Stimulated activated naive CD4-positive, alpha-beta T cell (primary cell): ENCODE data around the gene AFDN.
A peak's percentile ranks its signal among the peaks of the same experiment; 100 is the strongest.

Experiments
- DNase-seq, 6 experiments: peaks; one replicate each; lab custom pipeline; 2025; lab: John Stamatoyannopoulos, UW

Gene AFDN

DNA sequence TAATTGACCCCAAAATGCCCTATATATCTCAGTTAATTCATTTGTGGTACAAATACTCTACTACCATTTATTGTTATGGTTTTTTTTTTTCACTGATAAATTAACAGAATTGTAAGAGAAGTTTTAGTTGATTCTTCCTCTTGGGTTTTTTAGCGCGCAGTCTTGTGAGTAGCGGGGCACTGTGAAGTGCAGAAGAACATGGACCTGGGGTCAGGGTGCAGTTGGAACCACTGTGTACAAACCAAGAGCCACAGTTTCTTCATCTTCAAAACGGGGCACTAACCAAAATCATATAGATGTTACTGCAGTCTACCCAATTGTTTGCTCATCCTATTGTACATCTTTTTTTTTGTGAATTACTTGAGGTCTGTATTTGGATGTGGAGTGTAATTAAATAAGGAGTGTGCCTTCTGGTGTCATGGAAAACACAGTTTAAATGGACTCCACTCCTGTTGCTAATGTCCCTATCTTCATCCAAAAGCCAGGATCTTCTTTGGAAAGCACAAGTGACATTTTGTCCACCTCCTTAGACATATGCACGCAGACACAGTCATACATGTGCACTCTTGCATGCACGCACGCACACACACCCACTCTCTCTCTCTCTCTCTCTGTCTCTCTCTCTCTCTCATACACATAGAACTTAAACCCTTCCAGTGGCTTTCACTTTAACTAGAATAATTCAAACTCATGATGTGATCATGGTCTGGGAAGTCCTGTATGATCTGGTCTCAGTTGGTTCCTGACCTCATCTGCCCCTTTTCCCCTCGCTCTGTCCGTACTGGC, 51.5 kb downstream of the AFDN start:
- DNase-seq: no peak

DNA sequence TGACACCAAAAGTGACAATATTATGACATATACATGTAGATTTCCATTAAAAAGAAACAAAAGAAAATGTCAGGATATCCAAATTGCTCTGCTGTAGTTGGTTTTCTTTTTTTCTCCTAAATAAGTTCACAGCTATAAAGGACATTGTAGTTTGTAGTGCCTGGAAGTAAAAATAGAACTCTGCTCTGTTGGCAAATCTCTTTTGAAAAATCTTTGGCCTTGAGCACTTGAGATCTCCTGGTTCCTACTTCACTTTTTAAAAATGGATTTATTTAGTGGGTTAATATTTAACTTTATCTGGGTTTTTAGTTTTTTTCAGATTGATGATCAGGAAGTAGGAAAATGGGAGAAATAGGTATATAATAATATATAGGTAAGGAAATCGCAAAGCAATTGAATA, 52.9 kb downstream of the AFDN start:
- no peak for DNase-seq

DNA sequence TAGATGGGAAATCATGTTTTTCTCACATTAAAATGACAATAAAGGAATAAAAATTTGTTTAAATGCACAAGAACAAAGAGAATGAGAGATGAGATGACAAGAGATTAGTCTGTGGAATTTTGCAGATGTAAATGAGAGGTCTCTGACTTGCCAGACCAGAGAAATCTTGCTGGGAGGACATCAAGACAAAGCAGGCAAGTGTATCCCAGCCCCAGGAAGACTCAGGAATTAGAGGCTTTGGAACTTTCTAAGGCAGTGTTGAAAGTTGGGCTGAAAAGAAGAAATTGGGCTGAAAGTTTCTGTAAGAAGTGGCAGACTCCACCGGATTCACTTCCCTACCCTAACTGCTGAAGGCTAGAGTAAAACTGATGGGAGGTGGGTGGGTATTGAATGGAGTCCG, 54.6 kb downstream of the AFDN start:
- DNase-seq: no peak

DNA sequence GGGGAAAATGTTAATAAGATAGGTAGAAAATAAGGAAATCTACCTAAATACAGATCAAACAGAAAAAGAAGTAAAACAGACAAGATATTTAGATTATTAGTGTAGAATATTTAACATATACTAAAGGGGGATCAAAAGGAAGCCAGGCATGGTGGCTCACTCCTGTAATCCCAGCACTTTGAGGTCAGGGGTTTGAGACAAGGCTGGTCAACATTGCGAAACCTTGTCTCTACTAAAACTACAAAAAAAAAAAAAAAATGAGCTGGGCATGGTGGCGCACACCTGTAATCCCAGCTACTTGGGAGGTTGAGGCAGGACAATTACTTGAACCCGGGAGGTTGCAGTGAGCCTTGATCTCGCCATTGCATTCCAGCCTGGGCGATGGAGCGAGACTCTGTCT, 55.5 kb downstream of the AFDN start:
- DNase-seq: no peak

DNA sequence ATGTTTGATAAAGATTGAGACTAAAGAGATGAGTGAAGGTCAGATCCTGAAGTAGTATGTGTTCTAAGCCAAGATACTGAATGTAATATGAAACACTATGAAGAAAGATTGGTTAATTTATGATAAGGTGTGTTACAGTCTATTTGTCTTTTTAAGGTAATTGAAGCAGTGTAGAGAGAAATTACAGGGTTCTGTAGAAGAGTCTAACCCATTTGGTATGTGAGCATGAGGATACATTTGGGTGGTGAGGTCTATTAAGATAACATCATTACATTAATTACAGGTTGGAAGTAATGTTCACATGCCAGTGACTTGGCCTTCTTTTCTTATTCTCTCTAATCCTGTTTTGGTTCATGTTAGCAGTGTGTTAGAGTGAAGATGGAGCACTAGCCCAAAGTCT, 61.4 kb downstream of the AFDN start:
- no peak for DNase-seq

DNA sequence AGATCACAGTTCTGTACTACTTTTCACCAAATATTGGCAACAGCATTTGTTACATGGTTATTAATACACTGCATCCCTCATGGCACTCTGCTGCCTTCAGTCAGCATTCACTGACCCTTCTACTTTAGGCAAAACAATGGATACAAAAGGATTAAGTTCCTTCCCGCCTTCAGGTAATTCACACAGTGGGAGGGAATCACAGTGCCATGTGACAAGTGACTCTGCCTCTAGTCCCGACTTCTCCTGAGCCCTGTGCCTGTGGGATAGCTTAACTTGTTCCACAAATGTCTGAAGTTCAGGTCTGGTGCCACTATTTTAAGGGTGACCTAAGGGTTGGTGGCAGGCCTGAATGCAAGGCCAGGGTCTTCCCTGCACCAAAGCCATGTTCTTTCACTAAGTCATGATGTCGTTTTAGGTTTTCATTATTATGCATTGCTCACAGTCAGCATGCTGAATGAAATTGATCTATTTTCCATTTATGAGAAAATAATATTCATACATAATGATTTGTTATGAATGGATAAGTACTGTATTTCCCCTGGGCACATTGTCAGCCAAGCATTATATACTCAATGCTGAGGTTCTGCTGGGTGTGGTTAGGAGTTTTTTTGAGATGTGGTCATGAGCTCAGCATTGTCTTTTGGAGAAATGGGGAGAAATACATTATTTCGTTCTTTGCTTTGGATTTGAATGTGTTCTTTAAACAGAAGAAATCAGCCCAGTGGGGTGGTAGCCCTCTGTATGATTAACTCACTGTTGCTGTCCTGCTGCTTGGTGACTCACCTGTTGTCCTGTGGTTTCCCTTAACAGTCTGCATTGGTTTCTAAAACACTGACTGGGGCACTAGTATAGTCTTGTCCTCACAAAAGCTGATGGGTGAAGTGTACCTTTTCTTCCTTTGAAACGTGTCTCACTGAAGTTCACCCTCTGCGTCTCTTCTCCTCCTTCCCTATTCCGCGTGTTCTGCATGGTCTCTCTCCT, 66.4 kb downstream of the AFDN start:
- no peak for DNase-seq

DNA sequence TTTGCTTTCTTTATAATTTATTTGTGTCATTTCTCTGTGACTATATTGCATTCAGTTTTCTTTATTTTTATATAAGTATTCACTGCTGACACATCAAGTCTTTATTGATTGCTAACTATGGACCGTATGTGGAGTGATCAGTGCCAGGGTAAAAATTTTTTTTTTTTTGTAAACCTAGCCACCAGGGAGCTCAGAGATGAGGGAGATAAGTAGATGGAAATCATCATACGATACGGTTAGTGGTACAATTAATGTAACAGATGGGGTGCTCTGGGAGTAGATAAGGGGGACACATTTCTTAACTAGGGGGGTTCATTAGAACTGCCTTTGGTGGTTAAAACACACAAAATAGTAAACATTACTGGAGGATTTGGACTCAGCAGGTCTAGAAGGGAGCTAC, 68.3 kb downstream of the AFDN start:
- no peak for DNase-seq

DNA sequence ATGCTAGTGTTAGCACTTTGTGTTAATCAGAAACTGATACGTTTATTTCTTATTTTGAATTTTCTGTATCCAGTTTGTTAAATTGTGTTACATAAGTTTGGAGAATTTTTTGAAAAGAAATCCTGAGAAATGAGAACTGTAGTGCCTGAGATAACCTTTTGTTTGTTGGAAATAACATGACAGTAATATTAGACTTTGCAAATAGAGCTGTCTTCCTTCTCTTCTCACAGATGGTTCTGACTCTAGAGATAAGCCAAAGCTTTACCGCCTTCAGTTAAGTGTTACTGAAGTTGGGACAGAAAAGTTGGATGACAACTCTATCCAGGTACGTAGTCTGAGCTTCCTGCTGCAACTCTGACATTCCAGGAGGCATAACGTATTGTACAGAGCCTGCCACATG, 69.9 kb downstream of the AFDN start:
- no peak for DNase-seq

DNA sequence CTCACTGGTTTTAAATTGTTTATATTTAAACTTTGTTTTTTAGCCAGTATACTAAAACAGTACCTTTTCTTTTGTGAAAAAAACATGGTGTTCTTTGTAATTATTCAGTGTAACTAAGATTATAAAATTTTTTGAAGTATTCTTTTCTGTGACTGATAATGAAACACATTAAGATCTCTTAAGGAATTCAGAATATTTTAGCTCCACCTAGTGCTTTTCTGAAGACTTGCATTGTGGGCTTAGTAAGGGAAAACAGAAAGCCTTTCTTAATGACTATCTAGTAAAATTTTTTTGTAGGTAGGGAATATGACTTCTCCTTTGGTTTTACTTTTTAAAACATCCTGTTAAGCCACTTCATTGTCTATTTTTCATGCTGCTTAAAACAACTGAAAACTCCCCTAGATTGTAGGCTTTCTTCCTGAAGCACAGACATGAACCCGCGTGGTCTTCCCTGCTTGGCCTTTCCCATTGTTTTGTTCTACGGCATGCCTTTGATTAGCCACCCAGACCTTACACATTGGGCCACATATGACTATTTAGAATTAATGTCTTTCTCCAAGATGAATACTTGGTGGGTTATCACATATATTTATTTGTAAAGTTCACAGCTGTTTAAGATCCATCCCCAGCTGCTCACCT, 72.1 kb downstream of the AFDN start:
- DNase-seq: peak in 1 of 6 experiments; percentile 6

DNA sequence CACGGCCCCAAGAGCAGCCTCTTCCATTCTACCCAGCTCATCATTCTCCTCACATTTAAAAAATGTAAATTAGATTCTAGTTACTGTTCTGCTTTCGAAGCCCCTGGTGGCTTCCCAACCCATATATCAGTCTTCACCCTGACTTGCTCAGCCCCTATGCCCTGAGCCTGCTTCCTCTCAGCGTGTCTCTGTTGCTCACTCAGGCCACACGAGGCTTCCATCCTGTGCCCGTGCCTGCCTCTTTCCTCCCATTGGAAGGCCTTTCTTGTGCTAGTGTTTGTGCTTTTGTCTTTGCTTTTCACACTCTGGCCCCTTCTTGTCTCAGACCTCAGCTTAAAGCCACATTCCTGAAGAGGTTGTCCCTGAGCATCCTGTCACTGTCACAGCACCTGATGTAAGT, 78.1 kb downstream of the AFDN start:
- no peak for DNase-seq

DNA sequence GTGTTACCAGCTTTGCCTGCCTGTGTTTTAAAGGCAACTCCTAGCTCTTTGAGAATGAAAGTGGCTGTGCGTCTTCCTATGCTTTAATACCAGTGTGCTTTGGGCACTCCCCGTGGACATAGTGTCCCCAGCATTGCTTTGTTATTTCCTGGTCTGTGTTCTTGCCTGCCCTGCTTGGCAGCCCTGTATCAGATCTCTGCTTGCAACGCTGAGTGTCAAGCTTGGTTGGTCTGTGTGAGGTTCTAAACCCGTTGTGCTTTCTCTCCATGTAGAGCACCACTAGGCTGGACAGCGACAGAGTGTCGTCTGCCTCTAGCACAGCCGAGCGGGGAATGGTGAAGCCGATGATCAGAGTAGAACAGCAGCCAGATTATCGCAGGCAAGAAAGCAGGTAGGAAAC, 80.2 kb downstream of the AFDN start:
- DNase-seq: no peak

DNA sequence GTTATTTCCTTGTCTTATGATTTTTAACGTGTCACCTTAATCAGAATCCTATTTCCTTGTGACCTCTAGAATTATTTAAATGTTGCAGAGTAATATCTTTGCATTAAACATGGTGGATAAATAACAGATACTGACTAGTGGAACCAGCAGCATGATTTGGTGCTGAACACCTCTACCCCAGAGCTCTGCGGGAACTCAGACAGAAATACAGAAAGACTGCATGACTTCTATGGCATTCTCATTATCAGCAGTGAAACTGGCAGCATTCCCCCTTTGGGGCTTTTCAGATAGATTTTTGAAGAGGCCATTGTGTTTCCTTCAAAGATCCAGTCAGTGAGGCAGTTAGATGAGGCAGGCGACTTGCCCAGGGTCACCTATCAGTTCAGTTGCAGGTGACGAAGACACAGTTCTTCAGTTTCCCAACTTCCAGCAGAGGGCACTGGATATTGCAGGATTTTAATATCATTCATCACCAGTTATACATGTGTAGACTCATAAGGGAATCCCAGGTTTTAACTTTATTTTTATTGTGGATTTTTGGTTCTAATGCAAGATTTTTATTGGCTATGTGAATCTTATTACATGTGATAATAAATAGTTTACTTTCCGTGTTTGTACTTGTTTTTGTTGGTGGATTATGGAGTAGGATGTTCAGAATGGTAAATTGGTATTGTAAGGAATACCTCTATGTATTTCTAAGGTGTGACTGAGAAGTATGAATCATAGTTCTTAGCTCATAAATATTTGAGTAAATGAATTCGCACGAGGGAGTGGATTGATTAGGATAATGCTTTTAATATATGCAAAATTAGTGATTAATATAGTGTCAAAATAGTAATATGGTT, 81.3 kb downstream of the AFDN start:
- DNase-seq: no peak

DNA sequence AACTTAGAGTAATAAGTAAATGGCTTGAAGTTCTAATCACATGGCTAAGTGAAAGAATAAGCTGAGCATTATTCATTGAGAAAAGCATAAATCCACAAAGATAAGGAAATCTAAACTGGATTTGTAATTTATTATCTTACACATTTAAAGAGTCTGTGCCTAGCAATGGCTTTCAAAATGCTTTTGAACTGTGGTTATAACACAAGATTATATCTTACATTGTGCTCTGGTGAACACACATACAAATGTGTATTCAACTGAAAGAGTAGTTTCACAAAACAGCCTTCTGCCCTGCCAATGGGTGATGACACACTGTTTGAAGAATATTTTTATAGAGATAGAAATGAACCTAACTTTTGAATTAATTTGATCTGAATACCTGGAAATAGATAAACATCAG, 83.3 kb downstream of the AFDN start:
- DNase-seq: peak in 1 of 6 experiments; percentile 9

DNA sequence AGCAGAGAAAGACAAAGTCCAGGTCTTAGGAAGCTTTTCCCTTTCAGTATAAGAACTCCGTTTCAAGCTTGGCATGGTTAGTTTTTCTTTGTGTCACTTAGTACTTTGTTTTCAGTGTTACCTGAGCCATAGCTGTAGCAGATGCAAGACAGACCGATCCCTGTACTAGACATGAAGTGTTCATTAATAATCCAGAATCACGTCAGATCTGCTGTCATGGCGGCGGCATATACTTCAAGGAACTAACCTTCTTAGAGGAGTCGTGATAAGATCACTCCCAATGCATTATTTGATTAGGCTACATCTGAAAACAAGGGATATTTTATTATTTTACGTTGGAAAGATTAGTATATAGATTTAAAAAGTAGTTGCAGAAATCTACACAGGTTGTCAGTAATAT, 83.9 kb downstream of the AFDN start:
- no peak for DNase-seq

DNA sequence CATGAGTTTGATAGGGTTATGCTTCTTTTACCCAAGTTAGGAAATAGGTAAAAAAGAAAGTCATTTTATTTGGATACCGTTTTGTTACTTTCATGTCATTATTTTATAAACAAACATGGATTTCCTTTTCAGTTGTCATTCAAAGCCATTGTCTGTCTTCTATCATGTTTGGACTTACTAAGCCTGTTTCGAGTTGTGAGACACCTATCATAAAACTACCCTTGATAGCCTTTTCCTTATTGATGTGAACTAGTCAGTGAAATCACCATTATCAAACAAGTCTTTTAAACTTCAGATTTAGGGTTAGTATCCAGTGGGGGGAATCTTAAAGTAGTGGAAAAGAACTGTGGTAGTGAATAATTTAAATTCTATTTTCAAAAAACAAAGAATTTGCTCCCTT, 85.8 kb downstream of the AFDN start:
- DNase-seq: no peak

DNA sequence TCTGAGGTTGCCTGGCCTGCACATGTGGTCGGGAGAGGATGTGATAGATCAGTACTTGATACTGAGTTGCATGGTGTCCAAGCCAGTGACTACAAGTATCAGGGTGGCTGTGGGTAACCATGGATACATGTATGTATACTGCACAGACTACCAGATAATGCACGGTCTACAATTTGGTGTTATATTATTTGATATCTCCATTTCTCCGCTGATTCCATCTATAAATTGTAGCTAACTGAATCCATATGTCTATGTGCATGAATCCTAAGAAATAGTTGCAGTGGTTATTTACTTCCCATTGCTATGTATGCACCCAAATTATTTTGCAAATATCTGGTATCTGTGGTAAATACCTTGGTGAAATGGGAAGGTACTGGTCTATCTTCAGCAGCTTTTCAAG, 87.0 kb downstream of the AFDN start:
- no peak for DNase-seq

DNA sequence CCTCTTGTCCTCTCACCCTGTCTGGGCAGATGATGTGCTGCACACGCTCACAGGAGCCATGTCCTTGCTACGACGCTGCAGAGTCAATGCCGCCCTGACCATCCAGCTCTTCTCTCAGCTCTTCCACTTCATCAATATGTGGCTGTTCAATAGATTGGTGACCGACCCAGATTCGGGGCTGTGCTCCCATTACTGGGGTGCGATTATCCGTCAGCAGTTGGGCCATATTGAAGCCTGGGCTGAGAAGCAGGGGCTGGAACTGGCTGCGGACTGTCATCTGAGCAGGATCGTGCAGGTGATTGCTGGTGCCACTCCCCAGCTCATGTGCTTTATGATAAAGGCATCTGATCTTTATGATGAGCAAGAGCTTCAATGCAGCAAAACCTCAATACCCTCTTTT, 88.4 kb downstream of the AFDN start:
- no peak for DNase-seq

DNA sequence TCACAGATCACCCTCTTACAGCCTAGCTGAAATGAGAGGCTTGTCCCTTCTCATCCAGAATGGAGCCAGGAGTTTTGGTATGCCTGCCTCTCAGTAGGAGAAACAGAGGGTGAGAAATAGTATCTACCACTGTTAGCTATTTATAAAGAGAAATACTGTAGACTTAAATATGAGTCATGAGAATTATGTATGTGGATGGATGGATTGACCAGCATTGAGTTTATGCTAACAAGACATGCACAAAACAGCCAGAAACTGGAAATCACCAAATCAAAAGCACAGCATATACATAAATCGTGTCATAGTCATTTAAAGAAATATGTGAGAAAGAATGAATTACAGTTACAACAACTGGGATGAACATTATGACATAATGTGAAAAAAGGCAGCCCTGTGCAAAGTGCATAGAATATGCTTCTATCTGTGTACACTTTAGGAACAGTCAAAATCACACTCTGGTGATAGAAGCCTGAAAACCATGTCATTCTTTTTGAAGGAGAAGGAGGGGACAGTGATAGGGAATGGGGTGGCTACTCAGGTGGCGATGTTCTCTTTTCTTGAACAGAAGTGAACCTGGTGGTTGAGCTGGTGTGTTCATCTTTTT, 90.9 kb downstream of the AFDN start:
- no peak for DNase-seq

DNA sequence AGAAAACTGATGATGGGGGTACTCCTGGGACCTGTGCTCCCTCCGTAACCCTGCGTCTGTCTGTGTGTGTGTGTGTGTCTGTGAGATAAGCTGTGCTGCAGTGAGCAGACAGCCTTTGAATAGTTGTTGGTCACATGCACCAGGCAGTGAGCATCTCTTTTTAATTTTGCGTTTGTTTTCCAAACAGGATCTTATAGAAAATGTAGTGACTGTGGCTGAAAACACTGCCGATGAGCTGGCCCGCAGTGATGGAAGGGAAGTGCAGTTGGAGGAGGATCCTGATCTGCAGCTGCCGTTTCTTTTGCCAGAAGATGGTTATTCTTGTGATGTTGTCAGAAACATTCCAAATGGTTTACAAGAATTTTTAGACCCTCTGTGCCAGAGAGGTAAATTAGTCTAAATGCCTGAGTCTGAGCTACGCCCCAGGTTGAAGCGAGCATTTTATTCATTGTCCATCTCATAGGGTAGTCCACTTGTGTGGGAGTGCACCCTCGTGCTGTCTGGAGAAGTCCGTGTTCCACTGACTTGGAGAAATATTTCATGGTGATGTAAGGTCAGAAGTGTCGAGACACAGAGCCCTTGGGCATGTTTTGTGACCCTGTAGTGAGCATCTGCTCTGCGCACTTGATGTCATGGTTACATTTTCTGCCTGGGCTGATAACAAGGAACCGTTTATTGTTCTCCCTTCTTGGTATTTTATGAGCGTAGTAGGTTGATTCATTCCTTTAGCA, 92.0 kb downstream of the AFDN start:
- no peak for DNase-seq

DNA sequence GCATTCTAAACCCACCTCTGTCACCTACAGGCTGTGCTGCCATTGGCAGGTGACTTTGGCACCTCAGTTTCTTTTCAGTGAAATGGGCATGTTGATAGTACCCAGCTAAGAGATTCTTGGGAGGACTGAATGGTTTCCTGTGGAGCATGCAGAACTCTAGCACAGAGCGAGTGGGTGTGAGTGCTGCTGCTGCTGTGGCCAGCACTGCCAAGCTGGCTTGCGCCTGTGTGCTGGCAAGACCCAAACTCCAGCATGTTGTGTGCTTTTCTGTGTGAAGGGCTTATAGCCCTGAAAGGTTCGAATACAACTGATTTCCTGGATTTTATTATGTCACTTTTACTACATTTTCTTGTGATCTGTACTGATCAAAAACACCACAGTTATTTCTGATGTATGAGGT, 92.6 kb downstream of the AFDN start:
- DNase-seq: no peak

DNA sequence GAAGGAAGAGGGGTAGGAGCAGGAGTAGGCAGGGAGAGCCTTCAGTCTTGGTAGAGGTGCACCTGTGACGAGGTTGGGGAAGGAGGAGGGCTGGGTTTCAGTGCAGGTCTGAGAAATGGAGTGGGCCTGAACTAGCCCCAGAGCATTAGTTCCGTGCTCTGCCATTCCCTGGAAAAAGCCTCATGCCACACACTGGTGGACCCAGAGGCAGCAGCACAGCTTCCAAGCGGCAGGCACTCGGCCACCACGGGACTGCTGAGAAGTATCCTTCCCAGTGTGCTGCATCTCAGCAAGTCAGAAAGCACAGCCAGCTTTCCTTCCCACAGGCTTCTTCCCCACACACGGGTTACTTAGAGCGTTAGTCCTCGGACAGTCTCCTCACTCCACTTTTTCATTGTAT, 93.5 kb downstream of the AFDN start:
- DNase-seq: no peak
